GM18520 (cell line): ENCODE data around the gene PI4K2A.
"Not testable (repeated sequence)": the region's sequence is repeated elsewhere in the genome, so short reads cannot be mapped to it uniquely, and the experiment has no call there.

Source experiments
- ATAC-seq: cut with Tn5 transposase; IDR thresholded peaks from one replicate; pipeline ENCODE4 v1.9.1; 2021; ENCODE audit not compliant: unreplicated experiment

PI4K2A gene

GRCh38 chr10:97631098-97631497, 9.4 kb upstream of the PI4K2A start:
- no peak for ATAC-seq

DNA sequence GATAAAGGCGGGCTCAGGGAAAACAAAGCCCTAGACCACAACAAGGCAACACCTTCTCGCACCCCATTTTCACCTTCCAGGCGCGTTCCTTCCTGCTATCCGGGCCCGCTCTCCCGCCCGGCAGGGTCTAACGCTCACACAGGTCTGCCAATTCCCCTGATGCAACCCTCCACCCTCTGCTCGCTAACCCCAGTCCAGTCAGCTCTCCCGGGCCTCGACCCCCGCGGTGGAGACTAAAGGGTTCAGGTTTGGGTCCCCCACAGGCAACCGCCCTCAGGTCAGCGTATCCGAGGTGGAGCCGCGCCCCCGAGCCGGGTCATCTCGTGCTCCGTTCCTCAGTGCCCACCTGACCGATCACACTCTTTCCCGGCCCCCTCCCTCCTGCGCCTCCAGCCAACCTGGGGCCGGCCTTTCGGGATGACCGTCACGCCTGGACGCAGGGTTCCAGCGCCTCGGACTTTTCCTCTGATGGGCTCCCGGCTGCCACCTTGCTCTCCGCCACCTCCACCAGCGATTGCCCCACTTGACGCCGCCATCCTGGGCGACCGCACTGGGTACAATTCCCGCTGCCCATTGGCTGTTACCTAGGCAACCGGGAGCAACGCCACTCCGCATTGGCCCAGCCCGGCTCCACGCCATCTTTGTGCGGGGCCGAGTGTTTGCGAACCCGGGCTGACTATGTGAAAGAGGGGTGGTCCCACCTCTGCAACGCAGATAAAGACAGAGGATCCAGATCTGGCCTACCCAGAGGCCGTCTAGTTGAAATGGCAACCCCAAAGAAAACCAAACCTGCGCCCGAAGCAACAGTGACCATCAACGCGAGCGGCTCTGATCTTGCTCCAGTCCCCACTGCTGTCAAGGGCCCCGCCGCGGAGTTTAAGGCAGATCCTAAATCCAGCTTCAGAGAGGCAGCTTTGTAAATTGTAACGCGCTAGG, 7.3 kb upstream of the PI4K2A start, which contains the start of gene MORN4:
Gene MORN4, minus strand, starts transcription at position 552 of the 936 bp plus-strand sequence. CDS start 13,847 bp downstream, outside the sequence.
- ATAC-seq = peak; percentile 95

DNA sequence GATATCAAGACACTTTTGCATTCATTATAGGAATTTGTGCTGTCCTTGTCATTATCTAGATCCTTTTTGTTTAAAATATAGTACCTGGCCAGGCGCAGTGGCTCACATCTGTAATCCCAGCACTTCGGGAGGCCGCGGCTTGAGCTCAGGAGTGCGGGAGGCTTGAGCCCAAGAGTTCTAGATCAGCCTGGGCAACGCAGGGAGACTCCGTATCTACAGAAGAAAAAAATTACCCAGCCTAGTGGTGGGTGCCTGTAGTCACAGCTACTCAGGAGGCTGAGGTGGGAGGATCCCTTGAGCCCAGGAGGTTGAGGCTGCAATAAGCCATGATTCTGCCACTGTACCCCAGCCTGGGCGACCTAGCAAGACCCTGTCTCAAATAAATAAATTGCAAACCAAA, 6.5 kb upstream of the PI4K2A start:
- ATAC-seq = no peak

- no peak for ATAC-seq
Measured at GRCh38 chr10:97635577-97635976, 4.9 kb upstream of the PI4K2A start.

DNA sequence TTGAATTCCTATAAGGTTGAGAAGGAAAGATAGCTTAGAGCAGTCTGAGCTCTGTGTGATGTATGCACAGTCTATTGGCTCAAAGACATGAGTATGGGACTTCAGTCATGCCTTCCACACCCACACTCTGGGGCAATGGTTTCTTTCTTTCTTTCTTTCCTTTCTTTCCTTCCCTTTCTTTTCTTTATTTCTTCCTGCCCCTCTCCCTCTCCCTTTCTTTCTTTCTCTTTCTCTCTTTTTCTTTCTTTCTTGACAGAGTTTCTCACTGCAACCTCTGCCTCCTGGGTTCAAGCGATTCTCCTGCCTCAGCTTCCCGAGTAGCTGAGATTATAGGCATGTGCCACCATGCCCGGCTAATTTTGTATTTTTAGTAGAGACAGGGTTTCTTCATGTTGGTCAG, 1.4 kb upstream of the PI4K2A start:
- ATAC-seq = not testable (repeated sequence)

DNA sequence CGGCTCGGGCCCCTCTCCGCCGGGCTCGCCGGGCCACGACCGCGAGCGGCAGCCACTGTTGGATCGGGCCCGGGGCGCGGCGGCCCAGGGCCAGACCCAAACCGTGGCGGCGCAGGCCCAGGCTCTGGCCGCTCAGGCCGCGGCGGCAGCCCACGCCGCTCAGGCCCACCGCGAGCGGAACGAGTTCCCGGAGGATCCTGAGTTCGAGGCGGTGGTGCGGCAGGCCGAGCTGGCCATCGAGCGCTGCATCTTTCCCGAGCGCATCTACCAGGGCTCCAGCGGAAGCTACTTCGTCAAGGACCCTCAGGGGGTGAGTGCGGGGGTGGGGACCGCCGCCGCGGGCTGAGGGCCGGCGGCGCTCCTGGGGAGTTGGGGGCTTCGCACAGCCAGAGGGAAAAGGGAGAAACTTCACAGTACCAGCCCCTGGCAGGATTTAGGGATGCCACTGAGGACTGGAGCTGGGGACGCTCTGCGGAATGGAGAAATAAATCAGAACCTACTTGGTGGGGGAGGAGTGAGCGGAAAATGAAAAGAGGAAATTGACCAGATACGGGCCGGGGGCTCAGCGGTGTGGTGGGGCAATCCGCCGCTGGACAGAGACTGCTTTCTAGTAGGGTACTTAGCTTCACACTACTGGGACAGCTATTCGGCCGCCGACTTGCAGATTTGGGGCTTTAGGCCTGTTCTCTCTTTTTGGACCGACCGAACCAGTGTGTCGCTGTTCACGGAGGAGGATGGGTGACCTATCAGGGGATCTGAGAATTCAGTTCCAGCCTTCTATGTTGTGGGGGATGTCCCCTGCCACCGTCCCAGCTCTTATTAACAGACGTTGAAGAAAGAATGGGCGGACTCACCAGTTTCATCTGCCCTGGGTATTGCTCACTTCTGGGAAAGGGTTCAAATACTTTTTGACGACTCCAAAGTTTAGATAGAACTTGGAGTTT, 669 bp downstream of the PI4K2A start:
- ATAC-seq = peak; percentile 1

- ATAC-seq = not testable (repeated sequence)
Measured at GRCh38 chr10:97642471-97643159, 2.1 kb downstream of the PI4K2A start.

- no peak for ATAC-seq
Measured at GRCh38 chr10:97643441-97643985, 3.0 kb downstream of the PI4K2A start.

GRCh38 chr10:97644936-97645335, 4.5 kb downstream of the PI4K2A start:
- ATAC-seq = no peak

GRCh38 chr10:97647556-97647955, 7.1 kb downstream of the PI4K2A start:
- no peak for ATAC-seq

DNA sequence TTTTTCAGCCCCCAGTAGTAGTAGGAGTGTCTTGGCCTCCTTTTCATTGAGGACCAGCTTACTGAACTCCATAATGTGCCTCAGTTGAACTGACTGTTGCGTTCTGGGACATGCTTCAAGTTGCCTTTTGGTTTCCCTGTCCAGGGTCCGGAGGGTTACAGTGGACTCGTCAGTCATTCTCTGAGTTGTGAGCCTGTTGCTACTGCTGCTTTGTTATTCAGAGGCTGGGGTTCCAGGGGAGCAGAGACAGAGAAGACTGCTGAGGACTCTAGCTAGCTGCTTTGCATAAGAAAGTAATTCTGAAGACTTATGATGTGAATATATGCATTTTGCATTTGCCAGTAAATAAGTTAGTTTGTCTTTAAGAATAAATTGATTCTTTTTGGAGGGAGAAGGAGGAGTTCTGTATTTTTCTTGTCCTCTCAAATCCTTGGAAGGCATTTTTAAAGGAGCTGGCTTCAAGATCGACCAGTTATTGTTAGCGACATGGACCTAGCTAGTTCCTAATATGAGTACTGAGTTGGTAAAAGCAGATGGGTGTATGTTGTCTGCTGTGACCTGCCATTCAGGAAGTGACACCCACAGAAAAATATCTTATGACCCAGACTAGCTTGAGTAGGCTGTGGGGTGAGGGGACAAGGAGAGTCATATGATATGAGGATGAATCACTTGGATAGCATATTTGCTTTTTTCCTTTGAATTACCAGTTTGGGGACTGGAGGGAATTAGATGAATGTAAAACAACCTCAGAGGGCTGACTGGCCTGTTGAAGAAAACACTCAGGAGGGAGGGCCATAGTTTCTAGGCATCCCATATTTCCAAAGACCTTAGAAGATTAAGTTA, 8.3 kb downstream of the PI4K2A start:
- ATAC-seq = peak; percentile 95

- not testable (repeated sequence) for ATAC-seq
Measured at GRCh38 chr10:97649405-97649750, 8.9 kb downstream of the PI4K2A start.

DNA sequence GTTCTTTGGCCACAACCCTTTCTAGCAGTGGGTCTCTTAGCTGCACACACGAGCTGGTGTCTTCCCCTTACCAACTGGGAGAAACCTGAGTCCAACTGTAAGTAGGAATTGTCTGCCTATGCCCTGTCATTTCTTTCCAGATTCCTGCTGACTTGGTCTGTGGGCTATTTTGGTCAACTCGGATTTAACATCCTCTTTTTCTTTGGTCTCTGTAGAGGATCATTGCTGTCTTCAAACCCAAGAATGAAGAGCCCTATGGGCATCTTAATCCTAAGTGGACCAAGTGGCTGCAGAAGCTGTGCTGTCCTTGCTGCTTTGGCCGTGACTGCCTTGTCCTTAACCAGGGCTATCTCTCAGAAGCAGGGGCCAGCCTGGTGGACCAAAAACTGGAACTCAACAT, 10.3 kb downstream of the PI4K2A start:
- no peak for ATAC-seq

DNA sequence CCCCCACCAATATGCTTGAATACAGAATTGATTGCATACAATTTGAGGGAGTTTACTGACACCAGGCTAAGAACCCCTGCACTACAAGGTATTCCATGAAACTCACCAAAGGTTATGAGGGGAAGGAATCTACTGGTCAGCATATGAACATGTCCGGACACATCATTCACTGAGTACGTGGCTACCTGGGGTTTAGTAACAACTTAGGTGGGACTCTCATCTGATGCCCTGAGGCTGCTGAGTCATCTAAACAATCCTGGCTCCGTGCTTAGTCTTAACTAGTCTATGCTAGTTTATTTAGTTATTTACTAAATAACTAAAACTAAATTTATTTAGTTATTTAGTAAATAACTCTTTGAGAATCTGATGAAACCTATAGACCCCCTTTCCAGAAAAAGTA, 11.3 kb downstream of the PI4K2A start:
- ATAC-seq = no peak

- ATAC-seq = no peak
Measured at GRCh38 chr10:97656777-97657176, 16.3 kb downstream of the PI4K2A start.

- ATAC-seq = no peak
Measured at GRCh38 chr10:97659589-97659988, 19.1 kb downstream of the PI4K2A start.

- no peak for ATAC-seq
Measured at GRCh38 chr10:97664282-97664850, 23.9 kb downstream of the PI4K2A start.

DNA sequence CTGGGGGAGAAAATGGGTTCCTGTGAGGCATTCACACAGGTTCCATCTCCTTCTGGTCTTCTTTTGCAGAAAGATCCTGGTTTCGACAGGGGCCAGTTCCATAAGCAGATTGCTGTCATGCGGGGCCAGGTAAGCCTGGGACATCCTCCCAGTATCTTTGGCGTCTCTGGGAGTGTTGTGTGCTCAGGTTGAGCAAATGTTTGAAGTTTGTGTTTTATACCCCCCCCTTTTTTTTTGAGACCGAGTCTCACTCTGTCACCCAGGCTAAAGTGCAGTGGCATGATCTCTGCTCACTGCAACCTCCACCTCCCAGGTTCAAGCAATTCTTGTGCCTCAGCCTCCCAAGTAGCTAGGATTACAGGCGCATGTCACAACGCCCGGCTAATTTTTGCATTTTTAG, 26.5 kb downstream of the PI4K2A start:
- no peak for ATAC-seq

GRCh38 chr10:97667463-97667862, 27.0 kb downstream of the PI4K2A start:
- ATAC-seq = no peak
